Activated CD4-positive, alpha-beta T cell treated with anti-CD3 and anti-CD28 coated beads, Interleukin-2, amount 10 ng/mL, durations not matched to agents 7 days and 5 days (primary cell): ENCODE measurements around the gene GALNT2. TPM values are rescaled to one million over a fixed set of nuclear protein-coding genes. Genes with fewer than 3 reads are reported as not detected.

Experiments
- CTCF ChIA-PET: fragments of 350-600 bp; sonication (Branson Sonifier 250); formaldehyde crosslinking; loops from one replicate; lab custom pipeline; 2021; ENCODE audit warnings: antibody characterized with exemption; lab: Charles Lee
- POLR2A ChIA-PET: fragments of 350-600 bp; sonication (Branson Sonifier 250); formaldehyde crosslinking; loops from one replicate; lab custom pipeline; 2021; ENCODE audit warnings: antibody characterized with exemption; lab: Charles Lee
- DNase-seq: peaks from one replicate; pipeline ENCODE4 v3.0.0-alpha.2; 2020
- H3K27ac Mint-ChIP-seq: one replicate; pipeline ENCODE4 v1.8.0; 2021; ENCODE audit warnings: mild to moderate bottlenecking, moderate library complexity, mixed read lengths
- H3K27me3 Mint-ChIP-seq: one replicate; pipeline ENCODE4 v1.8.0; 2021; ENCODE audit warnings: mixed read lengths
- H3K36me3 Mint-ChIP-seq: one replicate; pipeline ENCODE4 v1.8.0; 2021; ENCODE audit warnings: low read depth, mixed read lengths
- H3K4me1 Mint-ChIP-seq: one replicate; pipeline ENCODE4 v1.8.0; 2021; ENCODE audit warnings: mixed read lengths
- H3K4me3 Mint-ChIP-seq: one replicate; pipeline ENCODE4 v1.8.0; 2021; ENCODE audit warnings: mild to moderate bottlenecking, moderate library complexity, mixed read lengths
- H3K9me3 Mint-ChIP-seq: one replicate; pipeline ENCODE4 v1.8.0; 2021; ENCODE audit warnings: mixed read lengths
- total RNA-seq, 2 experiments: library from RNA; stranded (reverse); gene quantifications; one replicate each; pipeline ENCODE4 v1.2.3, GENCODE V29; 2021

The GALNT2 gene
- total RNA-seq, 2 experiments from 2014 or later, result 22.7 to 28.4 TPM

DNA sequence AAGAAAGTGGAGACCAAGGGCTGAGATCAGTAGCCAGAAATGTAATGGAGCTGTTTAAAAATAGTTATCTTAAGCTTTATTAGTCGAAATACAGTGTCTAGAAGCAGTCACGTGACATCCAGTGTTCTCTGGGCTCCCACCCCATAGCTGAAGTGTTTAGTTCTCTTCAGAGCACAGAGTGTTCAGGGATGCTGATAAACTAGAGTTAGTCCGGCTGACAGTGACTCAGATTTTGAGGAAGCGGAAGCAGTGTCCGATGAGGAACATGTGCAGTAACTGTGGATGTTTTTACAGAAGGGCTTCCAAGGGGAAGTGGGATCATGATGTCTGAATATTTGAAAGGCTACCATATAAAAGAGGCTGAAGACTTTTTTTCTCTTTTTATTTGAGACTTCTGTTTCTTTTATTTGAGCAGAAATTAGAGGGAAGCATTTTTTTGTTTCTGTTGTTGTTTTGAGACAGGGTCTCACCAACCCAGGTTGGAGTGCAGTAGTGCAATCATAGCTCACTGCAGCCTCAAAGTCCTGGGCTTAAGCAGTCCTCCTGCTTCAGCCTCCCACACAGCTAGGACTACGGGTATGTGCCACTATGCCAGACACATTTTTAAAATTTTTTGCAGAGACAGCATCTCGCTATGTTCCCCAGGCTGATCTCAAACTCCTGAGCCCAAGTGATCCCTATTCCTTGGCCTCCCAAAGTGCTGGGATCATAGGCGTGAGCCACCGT, 124.2 kb downstream of the GALNT2 start:
- Mint-ChIP-seq H3K4me3 (no peak overlapping the region), H3K4me1 (peaks cover 49% of the 10 kb centered on the region), H3K27me3 (no peaks in the 10 kb centered on the region), H3K27ac (no peak overlapping the region), H3K36me3 (peaks cover 5% of the 10 kb centered on the region), H3K9me3 (no peaks in the 10 kb centered on the region)
- ChIA-PET POLR2A (no interaction called here), CTCF (no interaction called here)
- no peak for DNase-seq

GRCh38 chr1:230191855-230192254, 124.8 kb downstream of the GALNT2 start:
- Mint-ChIP-seq H3K4me3 (no peak overlapping the region), H3K9me3 (no peaks in the 10 kb centered on the region), H3K27me3 (no peaks in the 10 kb centered on the region), H3K27ac (no peak overlapping the region), H3K36me3 (peaks cover 4% of the 10 kb centered on the region), H3K4me1 (peaks cover 42% of the 10 kb centered on the region)
- CTCF ChIA-PET, result no interaction called here
- DNase-seq, result no peak
- POLR2A ChIA-PET, result no interaction called here

GRCh38 chr1:230194525-230194924, 127.5 kb downstream of the GALNT2 start:
- Mint-ChIP-seq H3K36me3 (no peaks in the 10 kb centered on the region), H3K4me3 (no peak overlapping the region), H3K4me1 (peaks cover 17% of the 10 kb centered on the region), H3K9me3 (no peaks in the 10 kb centered on the region), H3K27ac (no peak overlapping the region), H3K27me3 (no peaks in the 10 kb centered on the region)
- ChIA-PET POLR2A (no interaction called here), CTCF (interaction anchor here (0.7 to 1.8 kb wide), 5 partner anchors 8 to 349 kb away, joined by 3 to 7 read pairs (median 4); no protein-coding TSS in a partner anchor)
- DNase-seq, result no peak

GRCh38 chr1:230195199-230195598, 128.2 kb downstream of the GALNT2 start:
- Mint-ChIP-seq H3K27ac (peak overlapping the region; percentile 7), H3K9me3 (no peaks in the 10 kb centered on the region), H3K4me1 (peaks cover 13% of the 10 kb centered on the region), H3K4me3 (no peak overlapping the region), H3K27me3 (no peaks in the 10 kb centered on the region), H3K36me3 (no peaks in the 10 kb centered on the region)
- DNase-seq, result no peak
- POLR2A ChIA-PET, result no interaction called here
- CTCF ChIA-PET, result interaction anchor here (1.0 to 1.8 kb wide), 4 partner anchors 8 to 47 kb away, joined by 3 to 7 read pairs (median 4); no protein-coding TSS in a partner anchor

DNA sequence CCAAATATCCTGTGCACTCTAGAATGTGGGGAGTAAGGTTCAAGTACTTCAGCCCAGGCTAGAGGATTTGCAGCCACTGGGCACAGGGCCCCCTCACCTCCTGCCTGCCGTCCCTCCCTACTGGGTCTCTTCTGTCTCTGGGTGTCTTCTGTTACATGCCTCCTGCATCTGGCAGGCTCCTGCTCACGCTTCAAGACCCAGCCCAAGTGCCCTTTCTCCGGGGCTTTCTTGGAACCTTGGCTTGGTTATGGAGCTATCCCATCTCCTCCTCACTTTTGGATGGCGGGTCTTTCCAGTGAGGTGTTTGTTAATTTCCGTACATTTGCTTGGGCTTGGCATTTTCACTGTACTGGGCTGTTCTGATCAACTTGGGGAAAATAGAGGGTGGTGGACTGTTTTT, 129.0 kb downstream of the GALNT2 start:
- no peak for DNase-seq
- Mint-ChIP-seq H3K27me3 (no peaks in the 10 kb centered on the region), H3K4me1 (peaks cover 11% of the 10 kb centered on the region), H3K36me3 (no peaks in the 10 kb centered on the region), H3K9me3 (no peaks in the 10 kb centered on the region), H3K27ac (no peak overlapping the region), H3K4me3 (no peak overlapping the region)
- ChIA-PET CTCF (interaction anchor here (1.5 kb wide), 1 partner anchor 8 kb away, joined by 7 read pairs; no protein-coding TSS in a partner anchor), POLR2A (no interaction called here)

DNA sequence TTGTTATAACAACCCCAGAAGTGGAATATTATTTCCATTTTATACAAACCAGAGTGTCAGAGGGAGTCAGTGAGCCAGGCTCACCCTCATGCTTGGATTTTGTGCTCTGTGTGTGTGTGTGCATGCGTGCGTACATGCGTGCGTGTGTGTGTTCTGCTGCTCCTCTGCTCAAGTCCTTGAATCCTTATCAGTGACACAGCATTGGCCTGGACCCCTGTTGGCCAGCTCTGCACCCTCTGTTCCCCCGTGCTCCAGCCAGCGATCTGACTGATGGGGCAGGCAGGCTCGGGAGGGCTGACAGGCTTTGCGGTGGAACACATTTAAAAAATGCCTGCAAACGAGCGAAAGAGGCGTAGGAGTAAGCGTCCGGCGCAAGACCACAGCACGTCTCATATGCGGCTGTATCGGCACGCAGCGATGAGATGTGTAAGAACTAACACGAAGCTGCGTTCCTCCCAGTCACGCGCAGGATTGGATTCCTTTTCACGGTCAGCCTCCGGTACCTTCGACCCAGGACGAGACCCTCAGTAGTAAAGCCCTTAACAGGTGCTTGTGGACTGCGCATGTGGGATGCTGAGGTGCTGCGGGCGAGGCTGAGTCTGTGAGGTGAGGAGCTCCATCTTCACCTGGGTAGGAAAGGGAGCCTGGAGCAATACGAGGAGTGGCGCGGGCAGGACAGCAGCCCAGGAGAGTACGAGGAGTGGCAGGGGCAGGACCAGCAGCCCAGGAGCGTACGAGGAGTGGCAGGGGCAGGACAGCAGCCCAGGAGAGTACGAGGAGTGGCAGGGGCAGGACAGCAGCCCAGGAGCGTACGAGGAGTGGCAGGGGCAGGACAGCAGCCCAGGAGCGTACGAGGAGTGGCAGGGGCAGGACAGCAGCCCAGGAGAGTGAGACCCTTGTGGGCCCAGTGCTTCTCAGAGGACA, 130.9 kb downstream of the GALNT2 start:
- no peak for DNase-seq
- Mint-ChIP-seq H3K4me3 (no peak overlapping the region), H3K9me3 (no peaks in the 10 kb centered on the region), H3K36me3 (no peaks in the 10 kb centered on the region), H3K27me3 (no peaks in the 10 kb centered on the region), H3K27ac (no peak overlapping the region), H3K4me1 (peaks cover 12% of the 10 kb centered on the region)
- CTCF ChIA-PET, result interaction anchor here (3.4 kb wide), 1 partner anchor 12 kb away, joined by 23 read pairs; no protein-coding TSS in a partner anchor
- POLR2A ChIA-PET, result no interaction called here

GRCh38 chr1:230199034-230199433, 132.0 kb downstream of the GALNT2 start:
- H3K4me3 Mint-ChIP-seq, result no peak overlapping the region
- no peaks in the 10 kb centered on the region for H3K27me3 Mint-ChIP-seq
- H3K36me3 Mint-ChIP-seq, result peaks cover 4% of the 10 kb centered on the region
- H3K9me3 Mint-ChIP-seq, result no peaks in the 10 kb centered on the region
- H3K4me1 Mint-ChIP-seq, result peaks cover 12% of the 10 kb centered on the region
- ChIA-PET CTCF (interaction anchor here (1.0 to 3.4 kb wide), 2 partner anchors 11 to 95 kb away, joined by 3 to 23 read pairs; no protein-coding TSS in a partner anchor), POLR2A (no interaction called here)
- no peak for DNase-seq
- H3K27ac Mint-ChIP-seq, result no peak overlapping the region

- peak overlapping the region; percentile 50 for H3K27ac Mint-ChIP-seq
- POLR2A ChIA-PET, result no interaction called here
- H3K27me3 Mint-ChIP-seq, result no peaks in the 10 kb centered on the region
- peaks cover 5% of the 10 kb centered on the region for H3K36me3 Mint-ChIP-seq
- CTCF ChIA-PET, result interaction anchor here (1.0 to 3.4 kb wide), 2 partner anchors 10 to 95 kb away, joined by 3 to 23 read pairs; no protein-coding TSS in a partner anchor
- no peaks in the 10 kb centered on the region for H3K9me3 Mint-ChIP-seq
- H3K4me3 Mint-ChIP-seq, result no peak overlapping the region
- DNase-seq, result no peak
- H3K4me1 Mint-ChIP-seq, result peaks cover 11% of the 10 kb centered on the region
These were observed 132.5 kb downstream of the GALNT2 start for GRCh38 chr1:230199554-230199953.

GRCh38 chr1:230200276-230200675, 133.2 kb downstream of the GALNT2 start:
- no peak for DNase-seq
- H3K4me1 Mint-ChIP-seq, result peaks cover 6% of the 10 kb centered on the region
- CTCF ChIA-PET, result interaction anchor here (1.0 to 3.4 kb wide), 2 partner anchors 9 to 33 kb away, joined by 3 to 23 read pairs; no protein-coding TSS in a partner anchor
- no peak overlapping the region for H3K27ac Mint-ChIP-seq
- no peaks in the 10 kb centered on the region for H3K9me3 Mint-ChIP-seq
- H3K27me3 Mint-ChIP-seq, result no peaks in the 10 kb centered on the region
- H3K4me3 Mint-ChIP-seq, result no peak overlapping the region
- H3K36me3 Mint-ChIP-seq, result peaks cover 10% of the 10 kb centered on the region
- POLR2A ChIA-PET, result no interaction called here

DNA sequence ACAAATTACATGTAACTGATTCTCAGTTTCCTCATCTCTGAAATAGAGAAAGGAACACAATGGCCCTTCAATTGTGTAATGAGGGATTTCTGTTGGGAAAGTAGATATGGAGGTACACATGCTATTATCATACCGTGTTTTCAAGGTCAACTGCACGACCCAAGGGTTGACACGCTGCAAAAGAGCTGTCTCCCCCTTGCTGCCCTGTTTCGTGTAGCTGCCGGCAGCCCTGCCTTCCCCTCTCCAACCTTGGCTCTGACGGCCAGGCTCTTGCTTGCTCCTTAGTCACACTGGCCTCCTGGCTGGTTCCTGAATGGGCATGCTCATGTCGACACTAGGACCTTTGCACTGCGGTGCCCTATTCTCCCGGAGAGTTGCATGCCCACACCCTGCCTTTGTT, 134.4 kb downstream of the GALNT2 start:
- CTCF ChIA-PET, result interaction anchor here (3.4 kb wide), 1 partner anchor 8 kb away, joined by 23 read pairs; no protein-coding TSS in a partner anchor
- Mint-ChIP-seq H3K27ac (no peak overlapping the region), H3K9me3 (no peaks in the 10 kb centered on the region), H3K4me1 (peaks cover 5% of the 10 kb centered on the region), H3K36me3 (peaks cover 10% of the 10 kb centered on the region), H3K4me3 (no peak overlapping the region), H3K27me3 (no peaks in the 10 kb centered on the region)
- POLR2A ChIA-PET, result no interaction called here
- no peak for DNase-seq

GRCh38 chr1:230204842-230205241, 137.8 kb downstream of the GALNT2 start:
- peaks cover 20% of the 10 kb centered on the region for H3K4me1 Mint-ChIP-seq
- peak overlapping the region; percentile 9 for H3K27ac Mint-ChIP-seq
- no peaks in the 10 kb centered on the region for H3K27me3 Mint-ChIP-seq
- CTCF ChIA-PET, result interaction anchor here (0.7 to 2.1 kb wide), 3 partner anchors 10 to 107 kb away, joined by 3 to 14 read pairs (median 7); no protein-coding TSS in a partner anchor
- POLR2A ChIA-PET, result no interaction called here
- no peak overlapping the region for H3K4me3 Mint-ChIP-seq
- H3K36me3 Mint-ChIP-seq, result peaks cover 15% of the 10 kb centered on the region
- no peak for DNase-seq
- no peaks in the 10 kb centered on the region for H3K9me3 Mint-ChIP-seq

DNA sequence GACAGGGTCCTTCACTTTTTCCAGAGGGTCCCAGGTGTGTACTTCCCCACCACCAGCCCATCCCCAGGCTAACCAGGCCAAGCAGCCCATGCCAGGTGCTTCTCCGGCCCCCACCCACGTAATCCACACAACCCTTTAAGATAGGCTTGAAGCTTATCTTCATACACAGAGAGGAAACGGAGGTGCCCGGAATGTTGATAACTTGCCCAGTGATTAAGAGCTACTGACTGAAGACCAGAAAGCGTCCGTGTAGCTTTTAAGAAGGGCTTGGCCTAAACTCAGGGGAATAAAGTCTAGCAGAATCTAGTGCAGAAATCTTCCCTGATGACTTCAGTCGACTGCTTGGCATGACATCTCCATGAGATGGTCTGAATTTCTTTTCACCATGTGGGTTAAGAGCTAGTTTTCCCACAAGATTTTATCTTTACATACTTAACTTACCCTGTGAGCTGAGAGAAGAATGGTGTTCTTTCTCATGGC, 138.7 kb downstream of the GALNT2 start:
- Mint-ChIP-seq H3K4me3 (no peak overlapping the region), H3K9me3 (no peaks in the 10 kb centered on the region), H3K27ac (no peak overlapping the region), H3K4me1 (peaks cover 28% of the 10 kb centered on the region), H3K36me3 (peaks cover 19% of the 10 kb centered on the region), H3K27me3 (no peaks in the 10 kb centered on the region)
- DNase-seq, result no peak
- ChIA-PET CTCF (interaction anchor here (0.5 to 2.1 kb wide), 2 partner anchors 10 to 1021 kb away, joined by 4 to 14 read pairs; no protein-coding TSS in a partner anchor), POLR2A (no interaction called here)
